GM12865 (cell line): Measurements from ENCODE around the gene CCL26.
"Not testable (repeated sequence)": the region's sequence is repeated elsewhere in the genome, so short reads cannot be mapped to it uniquely, and the experiment has no call there.

Experiments
- DNase-seq: peaks from one replicate; pipeline ENCODE4 v3.0.0; 2010; ENCODE audit warnings: low read depth
- H3K4me3 ChIP-seq: 2 replicates; pipeline ENCODE4 v1.5.1; 2011; ENCODE audit warnings: mild to moderate bottlenecking, low read depth, low read length, control low read depth
- CTCF ChIP-seq: IDR thresholded peaks from 2 replicates; pipeline ENCODE4 v1.5.1; 2011; ENCODE audit warnings: low read length, control low read depth, low read depth, inconsistent platforms; ENCODE audit not compliant: insufficient read depth; ENCODE audit errors: missing control alignments

Gene CCL26

GRCh38 chr7:75771224-75771623, 787 bp downstream of the CCL26 start:
- H3K4me3 ChIP-seq, result no peak overlapping the region
- no peak for DNase-seq
- no peak for TF ChIP-seq CTCF

GRCh38 chr7:75762350-75762917, 9.6 kb downstream of the CCL26 start:
- peak; percentile 62 for DNase-seq
- TF ChIP-seq CTCF, result peak; percentile 65
- H3K4me3 ChIP-seq, result no peak overlapping the region

- not testable (repeated sequence) for H3K4me3 ChIP-seq, DNase-seq
Measured at GRCh38 chr7:75761801-75762200, 10.2 kb downstream of the CCL26 start.

- no peak overlapping the region for H3K4me3 ChIP-seq
- no peak for DNase-seq
- TF ChIP-seq CTCF, result no peak
Measured at GRCh38 chr7:75758491-75758890, 13.5 kb downstream of the CCL26 start.

GRCh38 chr7:75757860-75758259, 14.2 kb downstream of the CCL26 start:
- DNase-seq, result no peak

GRCh38 chr7:75756991-75757676, 14.9 kb downstream of the CCL26 start:
- DNase-seq, result peak; percentile 58
- TF ChIP-seq CTCF, result peak; percentile 35
- H3K4me3 ChIP-seq, result no peak overlapping the region

More at GRCh38 chr7:75757860-75758259, 14.2 kb downstream of the CCL26 start:
- TF ChIP-seq CTCF, result no peak
- no peak overlapping the region for H3K4me3 ChIP-seq

GRCh38 chr7:75756206-75756990, 15.6 kb downstream of the CCL26 start:
- no peak for DNase-seq
- no peak overlapping the region for H3K4me3 ChIP-seq
- TF ChIP-seq CTCF, result no peak
